GM12872 (cell line): ENCODE results near the gene PCSK9.

ENCODE experiments used
- TF ChIP-seq, protein P1 (sequence below): IDR thresholded peaks from 3 replicates; pipeline ENCODE4 v1.5.1; 2011; ENCODE audit warnings: low read depth, mild to moderate bottlenecking, low read length, moderate library complexity; ENCODE audit not compliant: insufficient read depth

The PCSK9 gene

DNA sequence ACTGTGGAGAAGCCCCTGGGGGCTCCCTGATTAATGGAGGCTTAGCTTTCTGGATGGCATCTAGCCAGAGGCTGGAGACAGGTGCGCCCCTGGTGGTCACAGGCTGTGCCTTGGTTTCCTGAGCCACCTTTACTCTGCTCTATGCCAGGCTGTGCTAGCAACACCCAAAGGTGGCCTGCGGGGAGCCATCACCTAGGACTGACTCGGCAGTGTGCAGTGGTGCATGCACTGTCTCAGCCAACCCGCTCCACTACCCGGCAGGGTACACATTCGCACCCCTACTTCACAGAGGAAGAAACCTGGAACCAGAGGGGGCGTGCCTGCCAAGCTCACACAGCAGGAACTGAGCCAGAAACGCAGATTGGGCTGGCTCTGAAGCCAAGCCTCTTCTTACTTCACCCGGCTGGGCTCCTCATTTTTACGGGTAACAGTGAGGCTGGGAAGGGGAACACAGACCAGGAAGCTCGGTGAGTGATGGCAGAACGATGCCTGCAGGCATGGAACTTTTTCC is 24.8 kb downstream of the PCSK9 start:
- TF ChIP-seq, protein P1, sequence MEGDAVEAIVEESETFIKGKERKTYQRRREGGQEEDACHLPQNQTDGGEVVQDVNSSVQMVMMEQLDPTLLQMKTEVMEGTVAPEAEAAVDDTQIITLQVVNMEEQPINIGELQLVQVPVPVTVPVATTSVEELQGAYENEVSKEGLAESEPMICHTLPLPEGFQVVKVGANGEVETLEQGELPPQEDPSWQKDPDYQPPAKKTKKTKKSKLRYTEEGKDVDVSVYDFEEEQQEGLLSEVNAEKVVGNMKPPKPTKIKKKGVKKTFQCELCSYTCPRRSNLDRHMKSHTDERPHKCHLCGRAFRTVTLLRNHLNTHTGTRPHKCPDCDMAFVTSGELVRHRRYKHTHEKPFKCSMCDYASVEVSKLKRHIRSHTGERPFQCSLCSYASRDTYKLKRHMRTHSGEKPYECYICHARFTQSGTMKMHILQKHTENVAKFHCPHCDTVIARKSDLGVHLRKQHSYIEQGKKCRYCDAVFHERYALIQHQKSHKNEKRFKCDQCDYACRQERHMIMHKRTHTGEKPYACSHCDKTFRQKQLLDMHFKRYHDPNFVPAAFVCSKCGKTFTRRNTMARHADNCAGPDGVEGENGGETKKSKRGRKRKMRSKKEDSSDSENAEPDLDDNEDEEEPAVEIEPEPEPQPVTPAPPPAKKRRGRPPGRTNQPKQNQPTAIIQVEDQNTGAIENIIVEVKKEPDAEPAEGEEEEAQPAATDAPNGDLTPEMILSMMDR: no peak

DNA sequence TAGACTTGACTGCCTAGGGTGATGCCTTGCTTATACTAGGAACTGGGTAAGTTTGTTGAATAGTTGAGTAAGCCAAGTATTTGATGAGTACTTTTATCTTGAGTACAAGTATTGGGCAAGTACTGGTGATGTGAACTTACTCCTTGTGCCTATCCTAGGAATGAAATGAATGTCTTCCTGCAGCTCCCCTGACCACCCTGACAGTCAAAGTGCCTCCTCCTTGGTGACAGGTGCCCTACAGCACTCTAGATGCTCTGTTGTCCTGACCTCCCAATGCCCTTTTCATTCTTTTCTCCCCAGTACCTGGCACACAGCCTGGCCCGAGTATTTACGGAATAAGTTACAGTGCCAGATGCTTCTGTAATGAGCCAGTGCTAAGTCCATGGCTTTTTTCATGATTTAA is 25.5 kb downstream of the PCSK9 start:
- TF ChIP-seq, protein P1: no peak

DNA sequence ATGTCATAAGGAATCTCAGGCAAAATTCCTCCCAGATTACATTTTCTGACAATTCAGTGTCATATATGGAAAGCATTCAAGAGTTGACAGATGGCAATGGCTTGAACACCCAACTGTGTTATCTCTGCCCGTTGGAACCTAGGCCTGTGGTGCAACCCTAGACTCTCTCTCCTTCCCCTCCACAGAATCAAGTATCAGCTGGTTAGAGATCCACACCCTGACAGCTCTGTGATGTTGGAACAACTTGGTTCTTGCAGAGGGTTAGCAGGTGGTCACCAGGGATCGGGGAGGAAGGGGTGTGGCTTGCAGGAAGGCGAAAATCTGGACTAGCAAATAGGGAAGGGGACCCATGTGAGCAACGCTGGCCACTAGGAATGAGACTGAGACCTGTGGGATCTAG is 26.3 kb downstream of the PCSK9 start:
- TF ChIP-seq, protein P1: no peak

DNA sequence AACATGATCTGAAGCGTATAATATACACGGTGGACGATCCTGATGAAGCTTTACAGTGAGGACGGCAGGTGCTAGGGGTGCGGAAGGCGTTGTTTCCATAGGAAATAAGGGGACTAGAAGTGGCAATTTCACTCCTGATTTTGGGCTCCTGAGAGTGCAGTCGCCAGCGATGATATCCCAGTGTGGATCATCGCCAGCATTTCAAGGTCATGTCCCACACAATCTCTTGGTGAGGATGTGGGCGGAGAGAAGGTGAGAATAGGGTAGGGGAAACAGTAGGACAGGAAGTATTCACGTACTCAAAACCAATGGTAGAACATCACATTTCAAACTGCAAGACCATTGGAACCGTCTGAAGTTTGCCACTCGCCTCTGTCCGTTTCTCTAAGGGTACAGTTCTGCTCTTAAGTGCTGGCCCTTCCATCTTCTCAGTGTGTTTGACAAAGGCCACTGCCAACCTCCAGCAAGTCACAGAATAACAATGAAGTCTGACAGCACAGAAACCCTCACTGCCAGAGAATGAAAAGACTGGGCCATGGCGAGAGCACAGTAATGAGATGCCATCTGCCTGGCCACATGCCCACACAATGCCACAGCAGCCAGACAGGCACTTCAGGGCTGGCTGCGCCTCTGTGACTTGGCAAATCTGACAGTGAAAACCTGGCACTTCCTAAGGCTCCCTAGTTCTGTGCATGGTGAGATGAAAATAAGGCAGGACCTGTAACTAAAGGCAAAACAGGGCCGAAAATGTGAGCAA is 27.9 kb downstream of the PCSK9 start:
- TF ChIP-seq, protein P1: no peak

DNA sequence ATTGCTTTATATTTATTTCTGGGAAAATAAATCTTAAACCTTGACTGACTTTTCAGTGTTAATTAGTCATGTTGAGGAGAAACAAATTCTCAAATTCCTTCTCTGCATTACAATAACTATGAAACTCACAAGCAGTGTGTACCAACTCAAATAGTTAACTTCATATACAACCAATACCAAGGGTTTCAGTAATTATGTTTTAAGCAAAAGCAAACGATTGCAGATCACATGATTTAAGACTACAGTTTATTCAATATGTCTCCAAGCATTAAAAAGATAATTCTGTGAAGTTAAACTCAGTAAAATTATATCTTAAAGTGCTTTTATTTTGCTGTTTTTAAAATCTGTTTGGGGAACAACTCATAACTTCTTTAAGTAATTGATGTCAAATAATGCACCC is 28.6 kb downstream of the PCSK9 start:
- TF ChIP-seq, protein P1: no peak

DNA sequence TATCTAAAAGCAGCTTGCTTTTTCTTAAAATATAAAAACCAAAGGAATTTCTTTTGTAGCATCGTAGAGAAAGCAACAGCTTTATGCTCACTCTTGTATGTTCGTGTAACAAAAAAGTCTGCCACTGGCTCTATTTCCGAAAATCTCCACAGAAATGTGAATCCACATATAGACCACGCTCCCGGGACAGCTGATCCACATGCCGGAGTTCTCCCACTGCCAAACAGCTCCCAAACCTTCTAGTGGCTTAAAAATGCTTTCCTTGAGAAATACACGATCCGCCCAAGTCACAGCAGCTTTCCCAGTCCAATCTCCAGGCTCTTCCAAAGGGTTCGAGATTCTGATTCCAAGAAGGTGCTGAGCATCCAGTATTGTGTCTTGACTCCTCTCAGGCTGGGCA is 29.3 kb downstream of the PCSK9 start:
- TF ChIP-seq, protein P1: no peak

DNA sequence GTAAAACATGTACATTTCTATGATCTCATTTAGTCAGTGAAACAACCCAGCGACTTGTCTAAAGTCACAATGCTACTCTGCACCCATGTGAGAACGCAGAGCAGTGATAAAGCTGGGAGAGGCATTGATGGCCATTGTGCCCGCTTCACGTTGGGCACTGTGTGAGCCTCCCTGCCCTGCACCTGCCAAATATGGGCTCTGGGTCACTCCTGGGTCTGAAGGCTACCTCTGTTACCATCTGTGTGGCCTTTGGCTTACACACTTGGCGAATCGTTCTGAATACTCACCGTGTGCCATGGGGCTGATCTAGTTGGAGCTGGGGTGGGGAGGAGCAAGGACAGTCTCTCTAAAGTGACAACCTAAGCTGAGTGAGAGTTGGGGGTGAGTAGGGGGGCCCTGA is 29.9 kb downstream of the PCSK9 start:
- TF ChIP-seq, protein P1: no peak
